Fibroblast of villous mesenchyme (primary cell): ENCODE measurements around the gene MACC1. TPM values are rescaled to one million over a fixed set of nuclear protein-coding genes. Genes with fewer than 3 reads are reported as not detected.

Source experiments
- DNase-seq: peaks from one replicate; pipeline ENCODE4 v3.0.0-alpha.2; 2010; ENCODE audit warnings: low read depth
- H3K4me3 ChIP-seq: 2 replicates; pipeline ENCODE4 v1.5.1; 2011; ENCODE audit warnings: low read depth, mild to moderate bottlenecking, low read length
- CTCF ChIP-seq: IDR thresholded peaks from 2 replicates; pipeline ENCODE4 v1.5.1; 2012; ENCODE audit warnings: low read depth, mild to moderate bottlenecking, low read length; ENCODE audit not compliant: insufficient read depth
- total RNA-seq: library from RNA; depleted of rRNA; stranded (reverse); fragments of >200 nt; gene quantifications from 2 replicates; pipeline ENCODE4 v1.2.3, GENCODE V29; 2012

The MACC1 gene
- total RNA-seq, 1 donor, result under 0.01 TPM

GRCh38 chr7:20141002-20141345 is 76.2 kb downstream of the MACC1 start:
- no peak overlapping the region for H3K4me3 ChIP-seq
- TF ChIP-seq CTCF, result no peak
- no peak for DNase-seq

DNA sequence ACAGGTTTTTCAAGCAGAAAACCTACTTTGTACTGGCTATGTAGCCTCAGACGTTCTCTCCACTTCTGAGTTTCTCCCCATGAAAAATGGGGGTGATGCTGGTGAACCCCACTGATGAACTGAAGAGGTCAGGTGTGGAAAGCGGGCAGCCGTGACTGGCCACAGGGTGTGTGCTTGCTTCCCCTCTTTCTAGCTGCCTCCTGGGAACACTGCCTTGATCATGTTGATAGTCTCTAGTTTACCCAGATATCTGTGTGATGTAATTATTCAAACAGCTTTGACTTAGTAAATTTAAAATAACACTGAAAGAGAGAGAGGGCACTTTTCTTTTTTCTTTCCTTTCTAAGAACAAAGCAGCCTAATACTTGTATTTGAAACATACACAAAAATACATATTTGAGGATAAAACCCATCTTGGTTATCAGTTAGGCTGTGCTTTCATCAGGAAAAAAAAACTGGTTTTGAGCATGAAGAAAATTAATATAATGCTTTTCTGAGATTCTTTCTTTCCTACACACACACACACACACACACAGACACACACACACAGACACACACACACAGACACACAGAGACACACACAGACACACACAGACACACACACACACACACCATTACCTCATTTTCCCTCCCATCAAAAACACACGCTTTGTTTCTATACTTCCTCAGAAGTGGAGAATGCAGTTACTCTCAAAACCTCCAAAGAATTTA is 76.7 kb downstream of the MACC1 start:
- no peak overlapping the region for H3K4me3 ChIP-seq
- TF ChIP-seq CTCF, result no peak
- DNase-seq, result no peak

DNA sequence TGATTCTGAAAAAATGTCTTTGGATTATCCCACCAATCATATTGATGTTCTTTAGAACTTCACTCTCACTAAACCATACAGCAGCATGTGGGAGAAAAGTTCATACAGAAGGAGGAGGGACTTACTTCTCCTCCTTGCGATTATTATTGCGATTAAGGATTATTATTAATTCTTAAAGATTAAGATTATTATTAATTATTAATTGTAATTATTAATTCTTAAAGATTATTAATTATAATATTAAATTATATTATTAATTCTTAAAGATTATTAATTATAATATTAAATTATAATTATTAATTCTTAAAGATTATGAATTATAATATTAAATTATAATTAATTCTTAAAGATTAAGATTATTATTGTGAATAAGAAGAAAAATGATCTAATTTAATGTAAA is 80.5 kb downstream of the MACC1 start:
- H3K4me3 ChIP-seq, result no peak overlapping the region
- no peak for DNase-seq
- TF ChIP-seq CTCF, result no peak

DNA sequence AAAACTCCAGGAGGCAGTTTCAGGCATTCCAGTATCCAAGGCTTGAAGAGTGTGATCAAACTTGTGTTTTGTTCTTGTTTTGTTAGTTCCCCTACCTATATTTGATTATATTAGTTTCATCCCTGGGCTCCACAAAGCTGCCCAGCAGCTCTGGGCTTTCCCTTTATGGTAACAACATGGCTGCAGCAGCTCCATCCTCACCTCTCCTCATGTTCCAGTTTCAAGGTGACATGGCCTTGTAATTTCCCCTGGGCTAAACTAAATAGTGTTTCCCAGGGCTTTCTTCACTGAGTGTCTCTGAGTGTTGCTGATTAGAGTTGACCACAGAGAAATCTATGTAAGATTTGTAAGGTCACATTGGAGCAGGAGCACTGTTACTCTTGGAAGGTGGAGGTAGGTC is 83.4 kb downstream of the MACC1 start:
- no peak for TF ChIP-seq CTCF
- no peak overlapping the region for H3K4me3 ChIP-seq
- DNase-seq, result no peak

GRCh38 chr7:20132585-20132984 is 84.6 kb downstream of the MACC1 start:
- no peak overlapping the region for H3K4me3 ChIP-seq
- DNase-seq, result no peak
- no peak for TF ChIP-seq CTCF

DNA sequence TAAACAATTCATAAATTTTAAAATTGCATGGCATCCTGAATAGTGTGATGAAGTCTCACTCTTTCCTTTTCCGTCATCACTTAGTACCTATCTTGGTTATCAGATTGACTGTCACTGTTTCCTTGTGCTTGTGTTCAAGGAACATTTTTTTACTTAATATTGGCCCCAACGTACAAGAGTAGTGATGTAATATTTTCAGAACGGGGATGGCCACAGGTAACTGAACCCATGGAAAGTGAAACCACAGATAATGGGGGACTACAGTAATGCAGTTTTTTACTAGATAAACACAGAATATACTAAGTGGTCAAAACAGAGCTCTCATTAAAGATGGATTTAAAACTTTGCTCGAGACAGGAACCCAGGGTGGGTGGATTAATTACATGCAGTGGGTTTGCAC is 85.4 kb downstream of the MACC1 start:
- DNase-seq, result no peak
- H3K4me3 ChIP-seq, result no peak overlapping the region
- no peak for TF ChIP-seq CTCF

GRCh38 chr7:20129920-20130319 is 87.3 kb downstream of the MACC1 start:
- no peak for TF ChIP-seq CTCF
- no peak for DNase-seq
- H3K4me3 ChIP-seq, result no peak overlapping the region
